Ecto neural progenitor cell (in vitro differentiated cells): ENCODE data around the gene SHISAL1.

Experiments used
- DNase-seq: peaks from one replicate; pipeline ENCODE4 v3.0.0-alpha.2; 2018; ENCODE audit warnings: low spot score

Gene SHISAL1

DNA sequence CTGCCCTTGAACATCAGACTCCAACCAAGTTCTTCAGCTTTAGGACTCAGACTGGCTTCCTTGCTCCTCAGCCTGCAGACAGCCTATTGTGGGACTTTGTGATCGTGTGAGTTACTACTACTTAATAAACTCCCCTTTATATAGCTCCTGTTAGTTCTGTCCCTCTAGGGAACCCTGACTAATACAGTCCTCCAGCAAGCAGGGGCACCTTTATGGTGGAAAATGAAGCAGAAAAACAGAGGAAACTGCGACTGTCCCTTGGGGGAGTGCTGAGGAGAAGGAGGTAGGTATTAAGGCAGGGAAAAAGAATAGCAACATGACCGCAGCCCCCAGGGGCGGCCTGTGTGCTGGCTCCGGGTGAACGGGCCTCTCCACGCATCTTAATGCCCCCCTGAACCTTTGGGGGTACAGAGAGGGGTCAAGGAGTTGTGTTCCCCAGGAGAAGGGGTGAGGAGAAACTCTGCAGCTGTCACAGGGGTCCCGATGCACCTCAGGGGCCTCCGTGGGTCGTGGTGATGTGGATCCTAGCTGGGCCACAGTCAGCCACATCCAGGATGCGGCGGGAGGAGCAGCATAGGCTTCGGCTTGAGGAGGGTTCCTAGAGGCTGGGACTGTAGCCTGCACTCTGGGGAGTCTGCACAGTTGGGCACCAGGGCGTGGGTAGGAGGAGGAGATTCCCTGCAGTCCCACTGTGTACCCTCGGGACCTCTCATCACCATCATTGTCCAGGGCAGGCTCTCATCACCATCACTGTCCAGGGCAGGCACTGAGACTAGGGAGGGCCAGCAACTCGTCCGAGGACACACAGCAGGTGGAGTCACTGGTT lies 34.3 kb downstream of the SHISAL1 start:
- DNase-seq, result no peak

DNA sequence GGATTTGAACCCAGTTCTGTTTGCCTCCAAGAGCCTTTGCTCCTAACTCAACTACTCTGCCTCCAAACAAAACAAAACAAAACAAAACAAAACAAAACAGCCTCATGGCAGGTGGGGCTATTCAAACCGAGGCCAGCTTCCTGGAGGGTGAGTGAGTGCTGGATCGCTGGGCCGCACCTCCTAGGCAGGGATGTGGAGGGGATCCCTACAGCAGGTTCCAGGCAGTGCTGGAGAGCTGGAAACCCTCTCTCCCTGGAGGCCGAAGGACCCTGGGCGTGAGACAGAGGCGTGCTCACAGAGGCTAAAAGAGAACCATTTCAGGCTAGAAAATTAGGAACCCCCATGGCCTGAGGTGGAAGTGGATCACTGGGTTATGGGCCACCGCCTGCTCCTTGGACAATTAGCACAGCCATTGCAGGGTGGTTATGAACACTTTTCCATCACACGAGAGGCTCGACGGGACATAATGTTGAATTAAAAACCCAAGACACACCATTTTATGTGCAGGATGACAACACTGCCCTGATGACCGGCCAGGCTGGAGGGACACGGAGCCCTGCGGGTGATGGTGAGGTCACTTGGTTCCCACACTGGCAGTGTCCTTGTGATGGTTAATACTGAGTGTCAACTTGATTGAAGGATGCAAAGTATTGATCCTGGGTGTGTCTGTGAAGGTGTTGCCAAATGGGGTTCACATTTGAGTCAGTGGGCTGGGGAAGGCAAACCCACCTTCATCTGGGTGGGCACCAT lies 35.2 kb downstream of the SHISAL1 start:
- DNase-seq, result no peak

DNA sequence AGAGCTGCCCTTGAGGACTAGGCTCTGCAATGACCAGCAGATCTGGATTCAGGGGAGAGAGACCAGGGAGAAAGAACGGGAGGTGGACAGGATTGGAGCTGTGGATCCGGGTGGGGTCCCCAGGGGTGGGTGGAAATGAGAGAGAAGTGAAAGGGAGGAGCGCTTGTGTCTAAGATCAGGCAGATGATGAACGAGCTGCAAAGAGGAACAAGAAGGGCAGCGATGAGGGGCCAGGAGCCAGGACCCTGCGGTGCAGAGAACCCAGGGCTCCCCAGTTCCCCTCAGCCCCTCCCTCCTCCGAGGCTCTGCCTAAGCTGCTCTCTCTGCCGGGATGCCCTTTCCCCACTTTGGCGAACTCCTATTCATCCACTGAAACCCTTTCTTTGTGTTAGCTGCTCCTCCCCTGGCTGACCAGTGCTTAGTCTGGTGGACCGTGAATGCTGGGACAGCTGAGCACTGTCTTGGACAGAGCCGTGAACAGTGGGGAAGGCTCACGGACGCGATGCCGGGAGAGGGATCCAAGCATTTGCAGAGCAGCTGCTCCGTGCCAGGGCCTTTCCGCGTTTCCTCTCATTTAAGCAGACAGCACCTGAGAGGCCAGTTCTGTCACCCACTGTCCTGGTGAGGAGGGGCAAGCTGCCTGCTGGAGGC lies 35.9 kb downstream of the SHISAL1 start:
- no peak for DNase-seq

DNA sequence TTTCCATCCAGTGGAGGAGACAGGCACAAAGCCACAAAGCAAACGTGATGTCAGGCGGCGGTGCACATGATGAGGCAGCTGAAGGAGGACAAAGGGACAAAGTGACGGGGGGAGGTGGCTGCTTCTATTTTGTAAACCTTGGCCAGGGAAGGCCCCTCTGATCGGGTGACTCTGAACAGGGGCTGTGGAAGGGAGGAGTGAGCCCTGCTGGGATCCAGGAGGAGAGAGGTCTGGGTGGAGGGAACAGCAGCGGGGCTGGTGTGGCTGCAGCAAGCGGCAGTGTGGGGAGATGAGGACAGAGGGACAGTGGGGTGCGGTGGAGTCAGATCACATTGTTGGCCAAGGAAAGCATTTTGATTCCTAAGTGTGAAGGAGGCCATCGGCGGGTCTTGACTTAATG lies 36.7 kb downstream of the SHISAL1 start:
- DNase-seq, result no peak

DNA sequence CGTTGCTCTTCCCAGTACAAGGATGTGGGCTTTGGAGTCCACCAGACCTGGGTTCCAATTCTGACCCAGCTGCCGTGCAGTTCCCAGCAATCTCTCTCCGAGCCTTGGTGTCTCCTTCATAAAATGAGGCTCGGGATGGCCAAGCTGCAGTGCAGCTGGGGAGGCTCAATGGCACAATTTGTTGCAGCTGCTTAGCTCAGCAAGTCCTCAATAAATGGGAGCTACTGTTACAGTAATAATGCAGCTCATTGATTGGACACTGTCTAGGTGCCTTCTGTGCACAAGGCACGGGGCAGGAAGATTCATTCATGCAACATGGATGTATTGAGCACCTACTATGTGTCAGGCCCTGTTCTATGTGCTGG lies 37.1 kb downstream of the SHISAL1 start:
- DNase-seq, result no peak

DNA sequence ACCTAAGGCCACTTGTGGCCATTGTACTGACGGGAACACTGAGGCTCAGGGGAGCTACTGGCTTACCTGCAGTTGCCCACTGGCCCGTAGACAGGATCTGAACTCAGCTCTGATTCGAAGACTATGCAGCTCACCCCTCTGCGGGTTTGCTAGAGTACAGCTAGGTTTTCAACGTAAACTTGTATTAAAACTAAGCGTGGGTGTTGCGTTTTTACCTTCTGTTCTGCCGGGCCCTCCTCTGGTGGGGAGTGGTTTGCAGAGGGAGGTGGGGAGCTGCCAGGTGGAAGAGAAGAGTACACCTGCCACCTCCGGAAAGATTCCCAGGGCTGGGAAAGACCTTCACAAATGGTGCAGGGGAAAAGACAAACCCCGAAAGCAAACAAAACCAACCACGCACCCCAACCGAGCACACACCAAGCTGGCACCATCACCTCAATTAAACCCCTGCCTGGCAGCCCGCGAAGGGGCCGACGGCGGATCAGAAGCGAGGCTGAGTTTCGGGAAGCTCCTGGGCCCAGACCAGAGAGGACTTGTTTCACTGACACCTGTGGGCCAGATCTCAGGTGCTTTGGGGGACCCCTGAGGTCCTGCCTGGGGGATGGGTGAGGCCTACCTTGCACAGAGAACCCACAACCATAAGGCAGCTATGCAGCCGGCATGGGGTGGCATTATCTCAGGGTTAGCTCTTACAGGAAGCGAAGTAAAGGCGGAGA lies 37.7 kb downstream of the SHISAL1 start:
- DNase-seq, result no peak

DNA sequence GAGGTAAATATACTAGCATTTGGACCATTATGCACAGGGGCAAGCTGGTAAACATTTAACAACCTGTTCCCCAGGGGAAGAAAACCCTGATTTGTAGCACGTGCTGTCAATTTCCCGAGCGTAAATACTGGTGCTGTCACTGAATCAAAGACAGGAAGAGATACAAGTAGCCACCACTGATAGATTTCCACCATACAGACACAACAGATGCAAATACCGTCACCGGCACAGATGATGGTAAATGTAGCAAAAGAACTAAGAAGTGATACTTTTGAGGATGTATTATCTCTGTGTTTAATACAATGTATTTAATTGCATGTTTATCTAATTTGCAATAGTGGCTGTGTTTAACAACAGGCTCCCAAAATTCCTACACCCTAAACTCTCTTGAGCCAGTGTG lies 39.6 kb downstream of the SHISAL1 start:
- no peak for DNase-seq

DNA sequence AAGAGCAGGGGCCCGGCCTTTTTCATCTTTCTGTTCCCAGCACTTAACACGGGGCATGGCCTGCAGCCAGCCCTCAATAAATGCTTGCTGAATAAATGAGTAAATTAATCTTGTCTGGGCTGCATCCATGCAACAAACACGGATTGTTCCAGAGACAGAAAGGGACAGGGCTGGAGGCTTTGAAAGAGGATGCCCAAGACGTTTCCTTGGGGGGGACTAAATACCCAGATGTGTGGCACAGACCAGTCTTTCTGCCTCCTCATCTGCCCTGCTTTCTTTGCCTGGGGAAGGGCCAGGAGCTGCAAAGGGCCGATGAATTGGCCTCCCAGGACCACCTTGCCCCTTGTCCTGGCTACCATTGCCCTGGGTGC lies 40.4 kb downstream of the SHISAL1 start:
- no peak for DNase-seq

DNA sequence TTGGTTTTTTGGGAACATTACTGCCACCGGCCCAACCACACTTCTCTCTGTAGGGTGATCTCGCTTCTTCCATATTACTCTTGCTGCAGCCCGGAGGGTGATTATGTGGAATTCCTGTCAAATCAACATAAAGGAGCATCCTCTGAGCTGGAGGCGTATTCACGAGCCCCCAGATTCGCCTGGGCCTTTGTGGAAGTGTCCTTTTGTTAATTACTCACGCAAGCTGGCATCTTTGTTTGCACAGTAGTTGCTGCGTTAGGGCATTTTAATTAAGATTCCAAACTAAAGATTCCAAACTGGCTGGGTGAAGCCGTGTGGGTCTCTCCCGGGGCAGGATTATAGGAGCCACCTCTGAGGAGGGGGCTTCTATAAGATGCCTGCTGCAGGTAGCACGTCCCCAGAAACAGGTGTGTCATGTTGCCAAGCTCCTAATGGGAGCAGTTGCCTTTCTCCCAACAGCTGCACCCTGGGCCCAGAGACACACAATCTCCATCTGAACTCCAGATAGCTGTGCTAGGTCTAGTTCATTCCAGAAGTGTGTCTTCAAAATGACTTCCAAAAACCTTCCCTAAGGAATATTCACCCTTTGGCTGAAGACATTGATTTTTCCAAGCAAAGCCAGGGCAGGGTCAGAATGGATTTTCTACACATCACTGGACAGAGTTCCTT lies 40.9 kb downstream of the SHISAL1 start:
- no peak for DNase-seq

DNA sequence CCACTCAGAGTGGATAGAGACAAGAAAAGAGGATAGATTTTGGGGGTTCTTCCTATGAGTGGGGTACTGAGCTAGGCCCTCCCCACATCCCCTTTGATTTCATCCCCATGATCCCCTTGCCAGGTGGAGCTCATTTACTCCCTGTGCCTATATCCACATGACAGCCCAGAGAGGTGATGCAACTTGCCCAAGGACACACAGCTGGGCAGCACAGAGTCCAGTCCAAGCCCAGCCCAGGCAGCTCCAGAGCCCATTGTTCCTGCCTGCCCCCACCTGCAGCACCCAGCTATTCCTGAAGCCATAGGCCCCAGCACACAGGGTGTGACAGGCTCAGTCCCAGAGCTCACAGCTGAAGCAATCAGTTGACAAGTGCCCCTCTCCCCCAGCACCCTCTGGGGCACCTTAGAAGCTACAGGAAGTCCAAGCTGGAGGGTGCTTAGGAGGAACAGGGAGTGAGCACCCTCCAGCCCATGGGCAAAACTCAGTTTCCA lies 41.7 kb downstream of the SHISAL1 start:
- DNase-seq, result no peak

DNA sequence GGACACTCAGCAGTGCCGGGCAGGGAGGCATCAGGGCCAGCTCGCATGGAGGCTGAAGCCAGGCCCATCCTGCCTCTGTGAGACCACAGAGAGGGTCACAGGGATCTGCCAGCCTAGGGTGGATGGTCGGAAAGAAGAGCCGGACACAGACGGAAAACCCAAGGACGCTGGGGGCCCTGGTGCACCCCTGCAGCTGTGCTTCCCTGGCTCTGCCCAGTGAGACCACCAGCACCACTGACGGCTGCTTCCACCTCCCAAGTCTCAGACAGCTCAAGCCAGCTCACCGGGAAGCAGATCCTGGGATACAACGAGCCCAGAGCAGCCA lies 42.2 kb downstream of the SHISAL1 start:
- no peak for DNase-seq

DNA sequence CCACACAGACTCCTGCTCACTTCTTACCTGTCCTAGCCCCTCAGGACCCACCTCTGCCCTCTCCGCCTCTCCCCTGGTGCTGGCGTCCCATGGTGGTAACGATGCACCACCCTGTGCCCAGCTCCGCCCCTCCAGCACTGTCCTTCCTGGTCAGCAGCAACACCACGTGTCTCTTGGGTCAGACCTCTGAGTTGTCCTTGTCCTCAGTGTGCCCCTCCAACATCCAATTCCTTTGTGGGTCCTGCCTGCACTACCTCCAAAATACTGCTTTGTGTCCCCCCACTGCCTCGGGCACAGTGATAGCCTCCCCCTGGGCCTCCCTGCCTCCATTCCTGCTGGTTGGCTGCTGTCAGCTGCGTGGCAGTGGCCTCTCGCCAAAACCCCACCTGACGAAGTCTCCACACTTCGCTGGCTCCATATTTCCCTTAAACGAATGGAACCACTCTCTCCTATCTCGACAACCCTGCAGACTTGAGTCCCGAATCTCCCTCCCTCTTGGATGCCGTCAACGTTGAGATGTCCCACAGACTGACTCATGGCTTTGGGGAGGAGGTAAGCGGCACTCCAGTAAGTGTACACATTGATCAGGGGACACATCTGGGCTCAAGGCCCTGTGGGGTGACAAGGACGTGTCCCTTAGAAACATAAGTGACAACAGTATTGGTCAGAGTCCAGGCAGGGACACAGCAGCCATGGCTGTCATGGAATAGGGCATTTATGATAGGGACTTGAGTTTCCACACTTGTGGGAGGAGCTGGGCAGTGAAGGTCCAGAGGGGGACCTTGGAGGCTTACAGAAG lies 42.8 kb downstream of the SHISAL1 start:
- no peak for DNase-seq

DNA sequence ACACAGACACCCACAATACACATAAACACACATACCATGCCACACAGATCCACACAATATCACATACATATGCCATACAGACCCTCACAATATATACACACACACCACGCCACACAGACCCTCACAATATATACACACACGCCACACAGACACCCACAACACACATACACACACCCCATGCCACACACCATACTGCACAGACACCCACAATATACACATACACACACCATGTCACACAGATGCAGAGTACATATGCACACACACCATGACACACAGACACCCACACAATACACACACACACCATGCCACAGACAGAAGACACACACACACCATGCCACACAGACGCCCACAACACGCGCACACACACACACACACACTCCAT lies 43.6 kb downstream of the SHISAL1 start:
- DNase-seq, result no peak

DNA sequence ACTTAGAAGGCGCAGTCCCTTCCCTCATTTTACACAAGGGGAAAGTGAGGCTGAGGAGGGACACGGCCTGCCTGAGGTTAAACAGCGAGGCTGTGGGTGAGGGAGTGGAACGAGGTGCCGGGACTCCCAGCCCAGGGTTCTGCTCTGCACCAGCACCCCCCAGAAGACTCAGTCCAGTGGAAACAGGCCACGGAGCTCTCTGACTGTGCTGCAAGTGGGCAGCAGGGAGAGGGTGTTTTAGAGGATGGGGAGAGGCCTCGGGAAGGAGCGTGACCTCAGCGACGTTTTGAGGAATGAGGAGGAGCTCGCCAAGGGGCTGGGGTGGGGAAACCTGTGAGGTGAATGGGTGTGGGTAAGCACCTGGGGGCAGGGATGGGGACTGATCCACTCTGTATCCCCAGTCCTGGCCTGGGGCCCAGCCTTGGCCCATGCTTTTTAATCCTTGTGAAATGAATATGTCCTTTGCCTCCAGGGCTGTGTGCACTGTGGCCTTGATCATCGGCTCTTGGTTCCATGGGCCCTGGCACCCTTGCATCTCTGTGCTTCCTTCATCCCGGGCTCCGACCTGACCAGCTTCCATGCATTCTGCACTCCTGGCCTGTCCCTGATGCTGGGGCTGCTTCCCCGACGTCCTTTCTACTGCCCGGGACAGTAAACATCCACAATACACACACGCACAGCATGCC lies 44.2 kb downstream of the SHISAL1 start:
- DNase-seq, result no peak

DNA sequence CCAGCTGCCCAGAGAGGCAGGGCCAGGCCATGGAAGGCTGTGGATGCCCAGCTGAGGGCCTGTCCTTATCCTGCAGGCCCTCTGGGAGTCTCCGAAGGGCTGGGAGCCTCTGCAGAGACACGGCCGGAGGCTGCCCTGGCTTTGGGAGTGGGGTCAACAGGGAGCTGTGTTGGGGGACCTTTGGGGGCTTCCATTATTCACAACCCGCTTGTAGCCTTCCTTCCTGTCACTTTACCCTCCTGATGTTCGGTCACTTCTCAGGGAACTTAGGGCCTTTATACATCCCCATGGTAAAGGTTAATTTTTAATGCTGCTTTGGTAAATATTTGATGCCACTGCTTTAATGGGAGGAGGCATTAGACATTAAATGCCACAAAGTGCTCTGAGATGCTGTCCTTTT lies 44.9 kb downstream of the SHISAL1 start:
- no peak for DNase-seq

DNA sequence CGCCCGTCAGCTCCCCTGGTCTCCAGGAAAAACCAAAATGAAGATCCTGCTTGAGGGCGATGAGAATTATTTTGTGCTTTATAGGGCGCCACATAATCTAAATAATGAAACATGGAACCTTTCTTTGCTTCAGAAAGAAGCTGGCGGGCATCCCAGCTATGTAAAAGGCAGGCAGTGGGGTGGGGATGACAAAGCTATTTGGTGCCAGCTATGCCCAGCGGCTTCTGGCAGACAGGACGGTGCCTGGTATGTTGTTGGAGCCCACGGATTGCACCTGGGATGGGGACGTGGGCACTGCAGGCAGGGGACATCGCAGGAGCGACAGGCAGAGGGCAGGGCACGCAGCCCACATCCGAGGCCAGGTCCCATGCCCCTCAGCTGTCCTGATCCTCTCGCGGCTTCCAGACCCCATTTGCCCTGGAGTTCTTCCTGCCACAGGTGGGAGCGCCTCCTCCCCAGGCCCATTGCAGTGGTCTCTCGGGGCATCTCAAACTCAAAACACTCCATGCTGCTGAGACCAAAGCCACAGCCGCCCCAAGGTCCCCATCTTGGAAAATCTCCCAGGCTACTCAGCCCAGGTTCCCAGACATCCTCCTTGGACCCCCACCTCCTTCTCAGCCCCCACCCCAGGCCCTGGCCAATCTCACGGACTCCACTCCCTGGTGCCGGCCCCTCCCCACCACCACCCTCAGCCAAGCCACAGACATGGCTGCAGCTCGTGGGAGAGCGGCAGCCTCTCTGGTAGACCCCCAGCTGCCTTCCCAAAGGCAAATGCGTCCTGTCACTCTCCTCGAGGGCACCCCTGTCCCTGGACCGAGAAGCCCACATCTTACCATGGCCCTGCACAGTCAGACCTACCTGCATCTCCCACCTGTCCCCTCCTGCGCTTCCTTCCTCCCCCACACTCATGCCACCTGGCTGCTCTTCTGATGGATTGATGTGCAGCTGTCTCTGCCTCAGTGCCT lies 45.7 kb downstream of the SHISAL1 start:
- no peak for DNase-seq

DNA sequence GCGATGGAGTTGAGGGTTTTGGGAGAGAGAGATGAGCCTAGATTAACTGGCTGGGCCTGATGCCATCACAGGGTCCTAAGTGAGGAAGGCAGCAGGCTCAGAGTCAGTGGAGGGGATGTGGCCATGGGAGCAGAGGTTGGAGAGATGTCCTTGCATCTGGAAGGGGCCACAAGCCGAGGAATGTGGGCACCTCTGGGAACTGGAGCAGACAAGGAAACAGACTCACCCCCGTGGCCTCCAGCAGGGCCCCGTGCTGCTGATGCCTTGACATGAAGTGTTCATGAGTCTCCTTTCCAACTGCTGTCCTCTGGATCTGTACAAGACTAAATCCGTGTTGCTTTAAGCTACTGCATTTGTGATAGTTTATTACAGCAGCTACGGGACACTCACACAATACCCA lies 49.2 kb downstream of the SHISAL1 start:
- DNase-seq, result no peak

DNA sequence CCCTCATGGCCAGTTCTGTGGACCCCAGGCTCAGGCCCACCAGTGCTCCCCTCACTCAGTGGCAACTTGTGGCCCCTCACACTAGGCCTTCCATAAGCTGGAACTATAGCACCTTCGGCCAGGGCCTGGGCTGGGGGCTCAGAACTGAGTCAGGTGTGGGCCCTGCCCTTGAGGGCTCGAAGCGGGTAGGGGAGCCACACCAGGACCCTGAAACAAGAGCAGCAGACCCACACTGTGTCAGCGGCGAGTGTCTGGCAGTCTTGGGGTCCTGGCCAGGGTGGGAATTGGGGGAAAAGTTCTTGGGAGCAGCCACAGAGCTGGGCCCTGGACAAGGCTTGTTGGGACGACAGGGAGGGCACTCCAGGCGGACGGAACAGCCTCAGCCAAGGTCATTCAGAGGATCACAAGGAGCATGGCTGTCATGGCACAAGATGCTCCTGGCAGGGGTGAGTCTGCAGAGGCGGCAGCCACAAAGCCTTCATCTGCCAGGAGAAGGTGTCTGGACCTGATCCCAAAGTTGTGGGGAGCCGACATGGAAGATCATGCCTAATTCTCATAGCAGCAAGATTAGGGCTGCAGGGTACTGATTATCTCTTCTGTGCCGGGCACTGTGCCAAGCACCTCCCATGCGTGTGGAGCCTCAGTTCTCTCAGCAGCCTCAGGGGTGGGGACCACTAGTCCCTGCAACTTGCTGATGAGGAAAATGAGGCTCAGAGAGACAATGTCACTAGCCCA lies 50.7 kb downstream of the SHISAL1 start:
- peak; percentile 35 for DNase-seq
